ENCODE measurements around the gene PTPN21.

The PTPN21 gene

DNA sequence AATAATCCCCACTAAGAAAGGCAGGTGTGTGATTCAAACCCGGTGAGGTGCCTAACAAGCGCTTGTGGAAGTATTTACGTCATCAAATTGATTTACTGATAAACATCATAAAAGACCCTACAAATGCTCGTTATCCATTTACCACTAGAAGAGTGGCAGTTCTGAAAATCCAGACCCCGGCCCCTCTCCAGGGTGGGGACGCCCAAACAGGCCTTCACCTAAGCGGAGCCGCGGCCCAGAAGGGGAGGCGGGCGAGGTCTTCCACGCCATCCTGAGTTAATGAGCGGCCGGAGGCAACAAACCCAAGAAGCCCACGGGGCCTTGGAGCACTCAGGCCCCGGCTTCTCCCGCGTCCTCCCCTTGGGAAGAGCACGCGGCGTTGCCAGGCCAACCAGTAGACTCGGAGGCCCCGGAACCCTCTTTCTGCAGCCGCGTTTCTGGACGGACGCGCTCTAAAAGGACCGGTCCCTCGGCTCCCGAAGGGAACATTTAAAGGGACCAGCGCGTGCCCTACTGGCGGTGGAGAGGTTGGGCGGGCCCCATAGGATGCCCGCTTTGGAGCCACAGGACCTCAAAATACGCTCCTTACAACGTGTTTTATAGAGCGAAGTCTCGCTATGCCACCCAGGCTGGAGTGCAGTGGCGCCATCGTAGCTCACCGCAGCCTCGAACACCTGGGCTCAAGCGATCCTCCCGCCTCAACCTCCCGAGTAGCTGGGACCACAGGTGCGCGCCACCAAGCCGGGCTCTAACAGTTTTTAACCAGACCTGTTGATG lies 3.5 kb downstream of the PTPN21 start (continued):
- TF ChIP-seq ZNF510 (tag by site-specific recombination; IDR thresholded peaks at IDR 0.05; ENCODE audit: insufficient replicate concordance), result no peak
- TF ChIP-seq, protein P1, sequence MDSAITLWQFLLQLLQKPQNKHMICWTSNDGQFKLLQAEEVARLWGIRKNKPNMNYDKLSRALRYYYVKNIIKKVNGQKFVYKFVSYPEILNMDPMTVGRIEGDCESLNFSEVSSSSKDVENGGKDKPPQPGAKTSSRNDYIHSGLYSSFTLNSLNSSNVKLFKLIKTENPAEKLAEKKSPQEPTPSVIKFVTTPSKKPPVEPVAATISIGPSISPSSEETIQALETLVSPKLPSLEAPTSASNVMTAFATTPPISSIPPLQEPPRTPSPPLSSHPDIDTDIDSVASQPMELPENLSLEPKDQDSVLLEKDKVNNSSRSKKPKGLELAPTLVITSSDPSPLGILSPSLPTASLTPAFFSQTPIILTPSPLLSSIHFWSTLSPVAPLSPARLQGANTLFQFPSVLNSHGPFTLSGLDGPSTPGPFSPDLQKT (IDR thresholded peaks at IDR 0.05; ENCODE audit: borderline replicate concordance, low read depth, low read length), result no peak
- TF ChIP-seq ZNF248 (tag by site-specific recombination; IDR thresholded peaks at IDR 0.05), result no peak
- no peak for TF ChIP-seq ZNF530 (tag by site-specific recombination; IDR thresholded peaks at IDR 0.05; ENCODE audit: low read depth)
- TF ChIP-seq ZNF433 (tag by site-specific recombination; IDR thresholded peaks at IDR 0.05; ENCODE audit: low read depth), result no peak
- TF ChIP-seq, protein P2, sequence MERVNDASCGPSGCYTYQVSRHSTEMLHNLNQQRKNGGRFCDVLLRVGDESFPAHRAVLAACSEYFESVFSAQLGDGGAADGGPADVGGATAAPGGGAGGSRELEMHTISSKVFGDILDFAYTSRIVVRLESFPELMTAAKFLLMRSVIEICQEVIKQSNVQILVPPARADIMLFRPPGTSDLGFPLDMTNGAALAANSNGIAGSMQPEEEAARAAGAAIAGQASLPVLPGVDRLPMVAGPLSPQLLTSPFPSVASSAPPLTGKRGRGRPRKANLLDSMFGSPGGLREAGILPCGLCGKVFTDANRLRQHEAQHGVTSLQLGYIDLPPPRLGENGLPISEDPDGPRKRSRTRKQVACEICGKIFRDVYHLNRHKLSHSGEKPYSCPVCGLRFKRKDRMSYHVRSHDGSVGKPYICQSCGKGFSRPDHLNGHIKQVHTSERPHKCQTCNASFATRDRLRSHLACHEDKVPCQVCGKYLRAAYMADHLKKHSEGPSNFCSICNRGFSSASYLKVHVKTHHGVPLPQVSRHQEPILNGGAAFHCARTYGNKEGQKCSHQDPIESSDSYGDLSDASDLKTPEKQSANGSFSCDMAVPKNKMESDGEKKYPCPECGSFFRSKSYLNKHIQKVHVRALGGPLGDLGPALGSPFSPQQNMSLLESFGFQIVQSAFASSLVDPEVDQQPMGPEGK (tag by site-specific recombination; IDR thresholded peaks at IDR 0.05), result no peak
- TF ChIP-seq ZNF660 (tag by site-specific recombination; IDR thresholded peaks at IDR 0.05), result 0 out of 2 replicates have a peak, but pooled peaks have one; percentile 48
- TF ChIP-seq, protein P3, sequence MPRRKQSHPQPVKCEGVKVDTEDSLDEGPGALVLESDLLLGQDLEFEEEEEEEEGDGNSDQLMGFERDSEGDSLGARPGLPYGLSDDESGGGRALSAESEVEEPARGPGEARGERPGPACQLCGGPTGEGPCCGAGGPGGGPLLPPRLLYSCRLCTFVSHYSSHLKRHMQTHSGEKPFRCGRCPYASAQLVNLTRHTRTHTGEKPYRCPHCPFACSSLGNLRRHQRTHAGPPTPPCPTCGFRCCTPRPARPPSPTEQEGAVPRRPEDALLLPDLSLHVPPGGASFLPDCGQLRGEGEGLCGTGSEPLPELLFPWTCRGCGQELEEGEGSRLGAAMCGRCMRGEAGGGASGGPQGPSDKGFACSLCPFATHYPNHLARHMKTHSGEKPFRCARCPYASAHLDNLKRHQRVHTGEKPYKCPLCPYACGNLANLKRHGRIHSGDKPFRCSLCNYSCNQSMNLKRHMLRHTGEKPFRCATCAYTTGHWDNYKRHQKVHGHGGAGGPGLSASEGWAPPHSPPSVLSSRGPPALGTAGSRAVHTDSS (tag by site-specific recombination; IDR thresholded peaks at IDR 0.05), result no peak
- no peak for TF ChIP-seq KLF9 (tag by site-specific recombination; IDR thresholded peaks at IDR 0.05; ENCODE audit: low read depth)
- no peak for TF ChIP-seq SALL2 (tag by site-specific recombination; IDR thresholded peaks at IDR 0.05; ENCODE audit: borderline replicate concordance)
- no peak for TF ChIP-seq ZNF548 (tag by site-specific recombination; IDR thresholded peaks at IDR 0.05)
- TF ChIP-seq TRIM28 (IDR thresholded peaks at IDR 0.05; ENCODE audit: borderline replicate concordance, low read length), result peak; percentile 76; the same call in 1 of the 2 replicates
- TF ChIP-seq ZNF571 (tag by site-specific recombination; IDR thresholded peaks at IDR 0.05), result no peak
- no peak for TF ChIP-seq ZNF596 (tag by site-specific recombination; IDR thresholded peaks at IDR 0.05)
- no peak for TF ChIP-seq ZNF157 (tag by site-specific recombination; IDR thresholded peaks at IDR 0.05)
- TF ChIP-seq, protein P4, sequence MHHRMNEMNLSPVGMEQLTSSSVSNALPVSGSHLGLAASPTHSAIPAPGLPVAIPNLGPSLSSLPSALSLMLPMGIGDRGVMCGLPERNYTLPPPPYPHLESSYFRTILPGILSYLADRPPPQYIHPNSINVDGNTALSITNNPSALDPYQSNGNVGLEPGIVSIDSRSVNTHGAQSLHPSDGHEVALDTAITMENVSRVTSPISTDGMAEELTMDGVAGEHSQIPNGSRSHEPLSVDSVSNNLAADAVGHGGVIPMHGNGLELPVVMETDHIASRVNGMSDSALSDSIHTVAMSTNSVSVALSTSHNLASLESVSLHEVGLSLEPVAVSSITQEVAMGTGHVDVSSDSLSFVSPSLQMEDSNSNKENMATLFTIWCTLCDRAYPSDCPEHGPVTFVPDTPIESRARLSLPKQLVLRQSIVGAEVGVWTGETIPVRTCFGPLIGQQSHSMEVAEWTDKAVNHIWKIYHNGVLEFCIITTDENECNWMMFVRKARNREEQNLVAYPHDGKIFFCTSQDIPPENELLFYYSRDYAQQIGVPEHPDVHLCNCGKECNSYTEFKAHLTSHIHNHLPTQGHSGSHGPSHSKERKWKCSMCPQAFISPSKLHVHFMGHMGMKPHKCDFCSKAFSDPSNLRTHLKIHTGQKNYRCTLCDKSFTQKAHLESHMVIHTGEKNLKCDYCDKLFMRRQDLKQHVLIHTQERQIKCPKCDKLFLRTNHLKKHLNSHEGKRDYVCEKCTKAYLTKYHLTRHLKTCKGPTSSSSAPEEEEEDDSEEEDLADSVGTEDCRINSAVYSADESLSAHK (tag by site-specific recombination; IDR thresholded peaks at IDR 0.05), result no peak
- no peak for TF ChIP-seq ZFP3 (tag by site-specific recombination; IDR thresholded peaks at IDR 0.05; ENCODE audit: low read depth)
- TF ChIP-seq, protein P5, sequence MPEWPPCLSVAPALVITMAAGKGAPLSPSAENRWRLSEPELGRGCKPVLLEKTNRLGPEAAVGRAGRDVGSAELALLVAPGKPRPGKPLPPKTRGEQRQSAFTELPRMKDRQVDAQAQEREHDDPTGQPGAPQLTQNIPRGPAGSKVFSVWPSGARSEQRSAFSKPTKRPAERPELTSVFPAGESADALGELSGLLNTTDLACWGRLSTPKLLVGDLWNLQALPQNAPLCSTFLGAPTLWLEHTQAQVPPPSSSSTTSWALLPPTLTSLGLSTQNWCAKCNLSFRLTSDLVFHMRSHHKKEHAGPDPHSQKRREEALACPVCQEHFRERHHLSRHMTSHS (tag by site-specific recombination; IDR thresholded peaks at IDR 0.05), result no peak
- TF ChIP-seq, protein P6, sequence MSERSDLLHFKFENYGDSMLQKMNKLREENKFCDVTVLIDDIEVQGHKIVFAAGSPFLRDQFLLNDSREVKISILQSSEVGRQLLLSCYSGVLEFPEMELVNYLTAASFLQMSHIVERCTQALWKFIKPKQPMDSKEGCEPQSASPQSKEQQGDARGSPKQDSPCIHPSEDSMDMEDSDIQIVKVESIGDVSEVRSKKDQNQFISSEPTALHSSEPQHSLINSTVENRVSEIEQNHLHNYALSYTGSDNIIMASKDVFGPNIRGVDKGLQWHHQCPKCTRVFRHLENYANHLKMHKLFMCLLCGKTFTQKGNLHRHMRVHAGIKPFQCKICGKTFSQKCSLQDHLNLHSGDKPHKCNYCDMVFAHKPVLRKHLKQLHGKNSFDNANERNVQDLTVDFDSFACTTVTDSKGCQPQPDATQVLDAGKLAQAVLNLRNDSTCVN (tag by site-specific recombination; optimal IDR thresholded peaks at IDR 0.05), result peak; percentile 64
- TF ChIP-seq, protein P7, sequence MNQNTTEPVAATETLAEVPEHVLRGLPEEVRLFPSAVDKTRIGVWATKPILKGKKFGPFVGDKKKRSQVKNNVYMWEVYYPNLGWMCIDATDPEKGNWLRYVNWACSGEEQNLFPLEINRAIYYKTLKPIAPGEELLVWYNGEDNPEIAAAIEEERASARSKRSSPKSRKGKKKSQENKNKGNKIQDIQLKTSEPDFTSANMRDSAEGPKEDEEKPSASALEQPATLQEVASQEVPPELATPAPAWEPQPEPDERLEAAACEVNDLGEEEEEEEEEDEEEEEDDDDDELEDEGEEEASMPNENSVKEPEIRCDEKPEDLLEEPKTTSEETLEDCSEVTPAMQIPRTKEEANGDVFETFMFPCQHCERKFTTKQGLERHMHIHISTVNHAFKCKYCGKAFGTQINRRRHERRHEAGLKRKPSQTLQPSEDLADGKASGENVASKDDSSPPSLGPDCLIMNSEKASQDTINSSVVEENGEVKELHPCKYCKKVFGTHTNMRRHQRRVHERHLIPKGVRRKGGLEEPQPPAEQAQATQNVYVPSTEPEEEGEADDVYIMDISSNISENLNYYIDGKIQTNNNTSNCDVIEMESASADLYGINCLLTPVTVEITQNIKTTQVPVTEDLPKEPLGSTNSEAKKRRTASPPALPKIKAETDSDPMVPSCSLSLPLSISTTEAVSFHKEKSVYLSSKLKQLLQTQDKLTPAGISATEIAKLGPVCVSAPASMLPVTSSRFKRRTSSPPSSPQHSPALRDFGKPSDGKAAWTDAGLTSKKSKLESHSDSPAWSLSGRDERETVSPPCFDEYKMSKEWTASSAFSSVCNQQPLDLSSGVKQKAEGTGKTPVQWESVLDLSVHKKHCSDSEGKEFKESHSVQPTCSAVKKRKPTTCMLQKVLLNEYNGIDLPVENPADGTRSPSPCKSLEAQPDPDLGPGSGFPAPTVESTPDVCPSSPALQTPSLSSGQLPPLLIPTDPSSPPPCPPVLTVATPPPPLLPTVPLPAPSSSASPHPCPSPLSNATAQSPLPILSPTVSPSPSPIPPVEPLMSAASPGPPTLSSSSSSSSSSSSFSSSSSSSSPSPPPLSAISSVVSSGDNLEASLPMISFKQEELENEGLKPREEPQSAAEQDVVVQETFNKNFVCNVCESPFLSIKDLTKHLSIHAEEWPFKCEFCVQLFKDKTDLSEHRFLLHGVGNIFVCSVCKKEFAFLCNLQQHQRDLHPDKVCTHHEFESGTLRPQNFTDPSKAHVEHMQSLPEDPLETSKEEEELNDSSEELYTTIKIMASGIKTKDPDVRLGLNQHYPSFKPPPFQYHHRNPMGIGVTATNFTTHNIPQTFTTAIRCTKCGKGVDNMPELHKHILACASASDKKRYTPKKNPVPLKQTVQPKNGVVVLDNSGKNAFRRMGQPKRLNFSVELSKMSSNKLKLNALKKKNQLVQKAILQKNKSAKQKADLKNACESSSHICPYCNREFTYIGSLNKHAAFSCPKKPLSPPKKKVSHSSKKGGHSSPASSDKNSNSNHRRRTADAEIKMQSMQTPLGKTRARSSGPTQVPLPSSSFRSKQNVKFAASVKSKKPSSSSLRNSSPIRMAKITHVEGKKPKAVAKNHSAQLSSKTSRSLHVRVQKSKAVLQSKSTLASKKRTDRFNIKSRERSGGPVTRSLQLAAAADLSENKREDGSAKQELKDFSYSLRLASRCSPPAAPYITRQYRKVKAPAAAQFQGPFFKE (tag by site-specific recombination; IDR thresholded peaks at IDR 0.05; ENCODE audit: borderline replicate concordance), result no peak
- no peak for TF ChIP-seq GLIS1 (tag by site-specific recombination; IDR thresholded peaks at IDR 0.05)
- no peak for TF ChIP-seq OSR2 (tag by site-specific recombination; IDR thresholded peaks at IDR 0.05)
- TF ChIP-seq ZNF394 (tag by site-specific recombination; IDR thresholded peaks at IDR 0.05; ENCODE audit: borderline replicate concordance), result no peak; the same call in 1 of the 2 replicates
